ENCODE results near the gene SEC16A.

Gene SEC16A

GRCh38 chr9:136402067-136402466 lies 80.8 kb downstream of the SEC16A start:
- no peaks in the 10 kb centered on the region for H3K9me3 Mint-ChIP-seq
- H3K27me3 Mint-ChIP-seq (ENCODE audit: low read depth): no peaks in the 10 kb centered on the region
- no peak for DNase-seq (ENCODE audit: low spot score)
- H3K36me3 Mint-ChIP-seq (ENCODE audit: low read depth): peaks cover 53% of the 10 kb centered on the region
- H3K4me3 Mint-ChIP-seq: no peak overlapping the region
- H3K27ac Mint-ChIP-seq: peak overlapping the region; percentile 70
- peaks cover 38% of the 10 kb centered on the region for H3K4me1 Mint-ChIP-seq (ENCODE audit: low read depth)

- Mint-ChIP-seq H3K27ac (peak overlapping the region; percentile 65), H3K27me3 (ENCODE audit: low read depth) (no peaks in the 10 kb centered on the region), H3K9me3 (no peaks in the 10 kb centered on the region), H3K4me3 (peak overlapping the region; percentile 24), H3K36me3 (ENCODE audit: low read depth) (peaks cover 48% of the 10 kb centered on the region), H3K4me1 (ENCODE audit: low read depth) (peaks cover 38% of the 10 kb centered on the region)
- DNase-seq (ENCODE audit: low spot score): no peak
Measured at GRCh38 chr9:136401173-136401922, 81.5 kb downstream of the SEC16A start.

GRCh38 chr9:136400038-136400834 lies 82.6 kb downstream of the SEC16A start, which contains the start of gene SNAPC4:
SNAPC4 (minus strand) TSS chr9:136400170; CDS start chr9:136398428, 1,742 bp downstream.
- peaks cover 37% of the 10 kb centered on the region for H3K4me1 Mint-ChIP-seq (ENCODE audit: low read depth)
- peak; percentile 88 for DNase-seq (ENCODE audit: low spot score)
- peak within 1 kb of the TSS; percentile 82 for H3K4me3 Mint-ChIP-seq
- no peaks in the 10 kb centered on the region for H3K27me3 Mint-ChIP-seq (ENCODE audit: low read depth)
- H3K36me3 Mint-ChIP-seq (ENCODE audit: low read depth): peaks cover 41% of the 10 kb centered on the region
- peak within 1 kb of the TSS; percentile 71 for H3K27ac Mint-ChIP-seq
- no peaks in the 10 kb centered on the region for H3K9me3 Mint-ChIP-seq

- H3K27me3 Mint-ChIP-seq (ENCODE audit: low read depth): no peaks in the 10 kb centered on the region
- H3K4me3 Mint-ChIP-seq: peak overlapping the region; percentile 82
- H3K4me1 Mint-ChIP-seq (ENCODE audit: low read depth): peaks cover 28% of the 10 kb centered on the region
- DNase-seq (ENCODE audit: low spot score): peak; percentile 51
- H3K36me3 Mint-ChIP-seq (ENCODE audit: low read depth): peaks cover 34% of the 10 kb centered on the region
- H3K9me3 Mint-ChIP-seq: no peaks in the 10 kb centered on the region
- peak overlapping the region; percentile 44 for H3K27ac Mint-ChIP-seq
Measured at GRCh38 chr9:136399176-136400037, 83.4 kb downstream of the SEC16A start.

GRCh38 chr9:136398286-136398685 lies 84.6 kb downstream of the SEC16A start:
- no peaks in the 10 kb centered on the region for H3K27me3 Mint-ChIP-seq (ENCODE audit: low read depth)
- H3K9me3 Mint-ChIP-seq: no peaks in the 10 kb centered on the region
- H3K36me3 Mint-ChIP-seq (ENCODE audit: low read depth): peaks cover 34% of the 10 kb centered on the region
- no peak overlapping the region for H3K27ac Mint-ChIP-seq
- H3K4me1 Mint-ChIP-seq (ENCODE audit: low read depth): peaks cover 18% of the 10 kb centered on the region
- peak overlapping the region; percentile 82 for H3K4me3 Mint-ChIP-seq
- no peak for DNase-seq (ENCODE audit: low spot score)

- Mint-ChIP-seq H3K4me3 (no peak overlapping the region), H3K4me1 (ENCODE audit: low read depth) (peaks cover 18% of the 10 kb centered on the region), H3K27me3 (ENCODE audit: low read depth) (no peaks in the 10 kb centered on the region), H3K9me3 (no peaks in the 10 kb centered on the region), H3K36me3 (ENCODE audit: low read depth) (peaks cover 33% of the 10 kb centered on the region), H3K27ac (no peak overlapping the region)
- no peak for DNase-seq (ENCODE audit: low spot score)
Measured at GRCh38 chr9:136397643-136398042, 85.2 kb downstream of the SEC16A start.

GRCh38 chr9:136396219-136396515 lies 86.7 kb downstream of the SEC16A start:
- Mint-ChIP-seq H3K27me3 (ENCODE audit: low read depth) (no peaks in the 10 kb centered on the region), H3K36me3 (ENCODE audit: low read depth) (peaks cover 33% of the 10 kb centered on the region), H3K4me3 (no peak overlapping the region)

GRCh38 chr9:136395345-136396218 lies 87.3 kb downstream of the SEC16A start:
- no peak for DNase-seq (ENCODE audit: low spot score)
- no peaks in the 10 kb centered on the region for H3K27me3 Mint-ChIP-seq (ENCODE audit: low read depth)
- no peaks in the 10 kb centered on the region for H3K9me3 Mint-ChIP-seq
- H3K36me3 Mint-ChIP-seq (ENCODE audit: low read depth): peaks cover 31% of the 10 kb centered on the region
- no peak overlapping the region for H3K27ac Mint-ChIP-seq
- peaks cover 14% of the 10 kb centered on the region for H3K4me1 Mint-ChIP-seq (ENCODE audit: low read depth)
- no peak overlapping the region for H3K4me3 Mint-ChIP-seq

More at GRCh38 chr9:136396219-136396515, 86.7 kb downstream of the SEC16A start:
- Mint-ChIP-seq H3K4me1 (ENCODE audit: low read depth) (peaks cover 15% of the 10 kb centered on the region), H3K9me3 (no peaks in the 10 kb centered on the region), H3K27ac (no peak overlapping the region)
- DNase-seq (ENCODE audit: low spot score): no peak

GRCh38 chr9:136395020-136395340 lies 87.9 kb downstream of the SEC16A start:
- H3K4me1 Mint-ChIP-seq (ENCODE audit: low read depth): peaks cover 11% of the 10 kb centered on the region
- no peaks in the 10 kb centered on the region for H3K27me3 Mint-ChIP-seq (ENCODE audit: low read depth)
- no peak overlapping the region for H3K4me3 Mint-ChIP-seq
- peaks cover 32% of the 10 kb centered on the region for H3K36me3 Mint-ChIP-seq (ENCODE audit: low read depth)
- no peaks in the 10 kb centered on the region for H3K9me3 Mint-ChIP-seq
- DNase-seq (ENCODE audit: low spot score): no peak
- no peak overlapping the region for H3K27ac Mint-ChIP-seq

- DNase-seq (ENCODE audit: low spot score): no peak
- H3K27ac Mint-ChIP-seq: no peak overlapping the region
- H3K4me1 Mint-ChIP-seq (ENCODE audit: low read depth): peaks cover 11% of the 10 kb centered on the region
- peaks cover 37% of the 10 kb centered on the region for H3K36me3 Mint-ChIP-seq (ENCODE audit: low read depth)
- no peaks in the 10 kb centered on the region for H3K9me3 Mint-ChIP-seq
- no peak overlapping the region for H3K4me3 Mint-ChIP-seq
- no peaks in the 10 kb centered on the region for H3K27me3 Mint-ChIP-seq (ENCODE audit: low read depth)
Measured at GRCh38 chr9:136394312-136395019, 88.4 kb downstream of the SEC16A start.

GRCh38 chr9:136393531-136393930 lies 89.3 kb downstream of the SEC16A start:
- H3K27ac Mint-ChIP-seq: no peak overlapping the region
- H3K4me1 Mint-ChIP-seq (ENCODE audit: low read depth): peaks cover 3% of the 10 kb centered on the region
- no peaks in the 10 kb centered on the region for H3K27me3 Mint-ChIP-seq (ENCODE audit: low read depth)
- H3K9me3 Mint-ChIP-seq: no peaks in the 10 kb centered on the region
- H3K4me3 Mint-ChIP-seq: no peak overlapping the region
- DNase-seq (ENCODE audit: low spot score): no peak
- peaks cover 34% of the 10 kb centered on the region for H3K36me3 Mint-ChIP-seq (ENCODE audit: low read depth)

GRCh38 chr9:136392538-136393449 lies 90.0 kb downstream of the SEC16A start:
- H3K27ac Mint-ChIP-seq: no peak overlapping the region
- no peak overlapping the region for H3K4me3 Mint-ChIP-seq
- no peaks in the 10 kb centered on the region for H3K9me3 Mint-ChIP-seq
- H3K27me3 Mint-ChIP-seq (ENCODE audit: low read depth): no peaks in the 10 kb centered on the region
- DNase-seq (ENCODE audit: low spot score): no peak
- H3K4me1 Mint-ChIP-seq (ENCODE audit: low read depth): no peaks in the 10 kb centered on the region
- H3K36me3 Mint-ChIP-seq (ENCODE audit: low read depth): peaks cover 33% of the 10 kb centered on the region
